Fibroblast of mammary gland (primary cell): ENCODE measurements around the gene PARD6G.

Experiments used
- DNase-seq: peaks from one replicate; pipeline ENCODE4 v3.0.0-alpha.2; 2010; ENCODE audit warnings: low read depth
- H3K4me3 ChIP-seq: 2 replicates; pipeline ENCODE4 v1.5.1; 2011; ENCODE audit warnings: low read depth, mild to moderate bottlenecking, low read length, moderate library complexity; ENCODE audit not compliant: control insufficient read depth
- CTCF ChIP-seq: conservative IDR thresholded peaks from 2 replicates; pipeline ENCODE4 v1.5.1; 2011; ENCODE audit warnings: low read depth, low read length, inconsistent platforms; ENCODE audit not compliant: control insufficient read depth, insufficient read depth

The PARD6G gene

GRCh38 chr18:80170395-80171053, 76.8 kb downstream of the PARD6G start:
- H3K4me3 ChIP-seq: no peak overlapping the region
- no peak for DNase-seq
- TF ChIP-seq CTCF: no peak

GRCh38 chr18:80169607-80170006, 77.7 kb downstream of the PARD6G start:
- no peak overlapping the region for H3K4me3 ChIP-seq
- DNase-seq: peak; percentile 41
- TF ChIP-seq CTCF: no peak

- no peak for DNase-seq
- H3K4me3 ChIP-seq: no peak overlapping the region
- TF ChIP-seq CTCF: no peak
Measured at GRCh38 chr18:80168982-80169381, 78.3 kb downstream of the PARD6G start.

DNA sequence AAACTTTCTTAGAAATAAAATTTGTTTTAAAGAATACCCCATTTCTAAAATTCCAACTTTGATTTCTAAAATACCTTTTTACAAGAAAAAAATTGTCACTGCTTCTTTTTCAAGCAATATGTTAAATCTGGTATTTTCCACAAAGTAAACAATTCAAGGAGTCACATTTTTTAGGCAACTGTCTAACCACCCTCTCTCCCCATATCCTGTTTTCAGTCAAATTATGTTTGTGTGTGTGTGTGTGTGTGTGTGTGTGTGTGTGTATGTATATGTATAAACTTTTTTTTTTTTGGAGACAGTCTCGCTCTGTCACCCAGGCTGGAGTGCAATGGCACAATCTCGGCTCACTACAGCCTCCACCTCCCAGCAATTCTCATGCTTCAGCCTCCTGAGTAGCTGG, 79.0 kb downstream of the PARD6G start:
- no peak for DNase-seq
- TF ChIP-seq CTCF: no peak
- no peak overlapping the region for H3K4me3 ChIP-seq

GRCh38 chr18:80167931-80168330, 79.4 kb downstream of the PARD6G start:
- DNase-seq: no peak
- no peak for TF ChIP-seq CTCF
- H3K4me3 ChIP-seq: no peak overlapping the region

- no peak overlapping the region for H3K4me3 ChIP-seq
- DNase-seq: no peak
- no peak for TF ChIP-seq CTCF
Measured at GRCh38 chr18:80167331-80167730, 80.0 kb downstream of the PARD6G start.

GRCh38 chr18:80166725-80167124, 80.6 kb downstream of the PARD6G start:
- TF ChIP-seq CTCF: no peak
- DNase-seq: no peak
- no peak overlapping the region for H3K4me3 ChIP-seq
